Measurements from ENCODE around the gene TFB2M.
"Not testable (repeated sequence)": the region's sequence is repeated elsewhere in the genome, so short reads cannot be mapped to it uniquely, and the experiment has no call there.

TFB2M gene

GRCh38 chr1:246566128-246566812, at the start of gene TFB2M, which contains the start of gene CNST:
TSS of gene TFB2M (minus strand) at chr1:246566261. CDS start at chr1:246566138, 123 bp downstream.
TSS of gene CNST (plus strand) at chr1:246566456. CDS start at chr1:246591563, 25,107 bp downstream.
- peak; percentile 100 for DNase-seq

GRCh38 chr1:246613096-246613758, 47.2 kb upstream of the TFB2M start:
- DNase-seq = no peak

- DNase-seq = peak; percentile 66
Observed at GRCh38 chr1:246609632-246610031, 43.6 kb upstream of the TFB2M start.

GRCh38 chr1:246608616-246609376, 42.7 kb upstream of the TFB2M start:
- peak; percentile 98 for DNase-seq

- no peak for DNase-seq
Observed at GRCh38 chr1:246607462-246607861, 41.4 kb upstream of the TFB2M start.

GRCh38 chr1:246605231-246605630, 39.2 kb upstream of the TFB2M start:
- not testable (repeated sequence) for DNase-seq

- no peak for DNase-seq
Observed at GRCh38 chr1:246602194-246602593, 36.1 kb upstream of the TFB2M start.

GRCh38 chr1:246600579-246600978, 34.5 kb upstream of the TFB2M start:
- no peak for DNase-seq

GRCh38 chr1:246599315-246599714, 33.3 kb upstream of the TFB2M start:
- DNase-seq = no peak

GRCh38 chr1:246597971-246598370, 31.9 kb upstream of the TFB2M start:
- no peak for DNase-seq

GRCh38 chr1:246597340-246597739, 31.3 kb upstream of the TFB2M start:
- peak; percentile 91 for DNase-seq

GRCh38 chr1:246595146-246595545, 29.1 kb upstream of the TFB2M start:
- no peak for DNase-seq

GRCh38 chr1:246592695-246593094, 26.6 kb upstream of the TFB2M start:
- DNase-seq = peak; percentile 93

GRCh38 chr1:246591958-246592357, 25.9 kb upstream of the TFB2M start:
- DNase-seq = no peak

GRCh38 chr1:246591504-246591903, 25.4 kb upstream of the TFB2M start:
- no peak for DNase-seq

GRCh38 chr1:246591047-246591446, 25.0 kb upstream of the TFB2M start:
- DNase-seq = no peak

GRCh38 chr1:246589919-246590318, 23.9 kb upstream of the TFB2M start:
- not testable (repeated sequence) for DNase-seq

- DNase-seq = peak; percentile 76
Observed at GRCh38 chr1:246588159-246588721, 22.2 kb upstream of the TFB2M start.

GRCh38 chr1:246587606-246588005, 21.5 kb upstream of the TFB2M start:
- peak; percentile 69 for DNase-seq

GRCh38 chr1:246587032-246587431, 21.0 kb upstream of the TFB2M start:
- no peak for DNase-seq

- peak; percentile 28 for DNase-seq
Observed at GRCh38 chr1:246583448-246584185, 17.6 kb upstream of the TFB2M start.

GRCh38 chr1:246583056-246583440, 17.0 kb upstream of the TFB2M start:
- no peak for DNase-seq
